HG02943 (cell line): ENCODE measurements around the gene HEPH.
"Not testable (repeated sequence)": the region's sequence is repeated elsewhere in the genome, so short reads cannot be mapped to it uniquely, and the experiment has no call there.

Experiments used
- ATAC-seq: cut with Tn5 transposase; IDR thresholded peaks from one replicate; pipeline ENCODE4 v1.9.1; 2021; ENCODE audit warnings: mild to moderate bottlenecking, low read depth, moderate library complexity; ENCODE audit not compliant: unreplicated experiment

Gene HEPH

GRCh38 chrX:66203114-66203513 lies 39.1 kb downstream of the HEPH start:
- ATAC-seq = no peak

- ATAC-seq = no peak
These were observed 57.8 kb downstream of the HEPH start for GRCh38 chrX:66221856-66222255.

GRCh38 chrX:66232296-66232695 lies 68.2 kb downstream of the HEPH start:
- ATAC-seq = no peak

- no peak for ATAC-seq
These were observed 69.2 kb downstream of the HEPH start for GRCh38 chrX:66233209-66233608.

GRCh38 chrX:66233904-66234303 lies 69.9 kb downstream of the HEPH start:
- ATAC-seq = not testable (repeated sequence)

- no peak for ATAC-seq
These were observed 91.4 kb downstream of the HEPH start for GRCh38 chrX:66255359-66255967.

- no peak for ATAC-seq
These were observed 98.8 kb downstream of the HEPH start for GRCh38 chrX:66262807-66263206.
